Measurements from ENCODE around the gene CHTF8.

- TF ChIP-seq CTCF (IDR thresholded peaks at IDR 0.05; ENCODE audit: low read depth, low read length) (no peak), POLR2A (IDR thresholded peaks at IDR 0.05; ENCODE audit: extremely low read depth, insufficient read length) (no peak), MAX (IDR thresholded peaks at IDR 0.05; ENCODE audit: low read depth, low read length) (no peak), MYC (IDR thresholded peaks at IDR 0.05; ENCODE audit: low read depth, low read length) (no peak)
These were observed 33.9 kb upstream of the CHTF8 start for GRCh38 chr16:69166221-69166833.

All from NB4 (cell line).